Left colon (tissue), 2 donors: ENCODE results near the gene ASPHD1. TPM values are rescaled to one million over a fixed set of nuclear protein-coding genes. Genes with fewer than 3 reads are reported as not detected.
A peak's percentile ranks its signal among the peaks of the same experiment; 100 is the strongest.
"Not testable (repeated sequence)": the region's sequence is repeated elsewhere in the genome, so short reads cannot be mapped to it uniquely, and the experiment has no call there.

Experiments
- ATAC-seq: fragments of 200-7000 bp; cut with Tn5 transposase; one replicate; pipeline ENCODE4 v1.9.1; 2020; ENCODE audit warnings: mild to moderate bottlenecking, moderate library complexity
- DNase-seq, 2 donors: peaks; one replicate each; pipeline ENCODE4 v3.0.0-alpha.2; 2020
- intact Hi-C, 2 donors: fragments of 100-400 bp; cut with DNase I in 1 of 2; cut with micrococcal nuclease in 1 of 2; formaldehyde crosslinking; loops; one replicate each; pipeline versions ENCODE4 v1.11.2 to v1.14.0; 2022; cut with DNase I, micrococcal nuclease
- long read RNA-seq: library from polyadenylated mRNA; unstranded; transcript quantifications from one replicate; pipeline ENCODE4 v2.0.0, GENCODE V29; 2021
- total RNA-seq, 2 donors: library from RNA; stranded (reverse); fragmentation: NEBNext Ultra II Directional; extraction: Animal tissue kit (Norgen Biotek cat#: 25700); gene quantifications; one replicate each; pipeline ENCODE4 v1.2.1, GENCODE V29; 2021
- donor health status: DM: no; HTN: no; CAD: no.
- donor health status: DM: yes; HTN: yes; CAD: no.

The ASPHD1 gene
- 1 to 10 TPM; 1.7 to 2.0 TPM for total RNA-seq
- long read RNA-seq, partial matches to known transcripts = 0 of 1 reads
- long read RNA-seq, other reads (novel, unspliced or antisense) = 1 of 1 reads

- peak; percentile 54 to 74 for DNase-seq
- ATAC-seq = peak; percentile 76
- intact Hi-C loops = no loop called here
These were observed at the start of gene ASPHD1 for GRCh38 chr16:29900102-29900887. Gene ASPHD1, plus strand, starts transcription at chr16:29900488. Its CDS starts 484 bp downstream, at chr16:29900972.

GRCh38 chr16:29850998-29851397 lies 49.3 kb upstream of the ASPHD1 start:
- ATAC-seq = no peak
- intact Hi-C loops = no loop called here
- DNase-seq = no peak

GRCh38 chr16:29852654-29853053 lies 47.6 kb upstream of the ASPHD1 start:
- intact Hi-C loops = no loop called here
- DNase-seq (no peak), ATAC-seq (no peak)

- intact Hi-C loops = no loop called here
- no peak for ATAC-seq
These were observed 45.7 kb upstream of the ASPHD1 start for GRCh38 chr16:29854520-29855100.

GRCh38 chr16:29857133-29857760 lies 43.0 kb upstream of the ASPHD1 start:
- no peak for ATAC-seq
- intact Hi-C loops = no loop called here

More at GRCh38 chr16:29854520-29855100, 45.7 kb upstream of the ASPHD1 start:
- no peak for DNase-seq

GRCh38 chr16:29858149-29858849 lies 42.0 kb upstream of the ASPHD1 start:
- intact Hi-C loops = no loop called here
- ATAC-seq (no peak), DNase-seq (no peak)

More at GRCh38 chr16:29857133-29857760, 43.0 kb upstream of the ASPHD1 start:
- DNase-seq = no peak

- ATAC-seq (no peak), DNase-seq (no peak)
- intact Hi-C loops = no loop called here
These were observed 41.3 kb upstream of the ASPHD1 start for GRCh38 chr16:29858974-29859373.

GRCh38 chr16:29860218-29860617 lies 40.1 kb upstream of the ASPHD1 start:
- ATAC-seq (no peak), DNase-seq (no peak)
- intact Hi-C loops = loop anchor here in 1 of 2 donors (10.0 kb wide), 1 partner anchor 65 kb away; the partner anchor contains the start of gene KCTD13

GRCh38 chr16:29862383-29862883 lies 37.9 kb upstream of the ASPHD1 start:
- intact Hi-C loops = loop anchor here in 1 of 2 donors (10.0 kb wide), 1 partner anchor 62 kb away; the partner anchor contains the start of gene KCTD13
- DNase-seq = peak in 1 of 2 donors; percentile 51

GRCh38 chr16:29862884-29863668 lies 37.2 kb upstream of the ASPHD1 start, which contains the start of gene CDIPT:
Gene CDIPT, minus strand, starts transcription at chr16:29863226. Its CDS starts 369 bp downstream, at chr16:29862857.
- ATAC-seq (peak; percentile 93), DNase-seq (peak; percentile 93 to 96)
- intact Hi-C loops = loop anchor here in 1 of 2 donors (10.0 kb wide), 1 partner anchor 62 kb away; the partner anchor contains the start of gene KCTD13

More at GRCh38 chr16:29862383-29862883, 37.9 kb upstream of the ASPHD1 start:
- peak; percentile 30 for ATAC-seq

- intact Hi-C loops = loop anchor here in 1 of 2 donors (10.0 kb wide), 1 partner anchor 61 kb away; the partner anchor contains the start of gene KCTD13
- no peak for ATAC-seq
- DNase-seq = no peak
These were observed 36.7 kb upstream of the ASPHD1 start for GRCh38 chr16:29863669-29863984.

GRCh38 chr16:29864205-29864604 lies 36.1 kb upstream of the ASPHD1 start:
- intact Hi-C loops = loop anchor here in 1 of 2 donors (10.0 kb wide), 1 partner anchor 61 kb away; the partner anchor contains the start of gene KCTD13
- ATAC-seq (no peak), DNase-seq (no peak)

- no peak for ATAC-seq
- no peak for DNase-seq
- intact Hi-C loops = loop anchor here in 1 of 2 donors (10.0 kb wide), 1 partner anchor 56 kb away; the partner anchor contains the start of gene KCTD13
These were observed 31.8 kb upstream of the ASPHD1 start for GRCh38 chr16:29868396-29869009.

GRCh38 chr16:29869067-29869466 lies 31.2 kb upstream of the ASPHD1 start:
- not testable (repeated sequence) for DNase-seq, ATAC-seq
- intact Hi-C loops = loop anchor here in 1 of 2 donors (10.0 kb wide), 1 partner anchor 56 kb away; the partner anchor contains the start of gene KCTD13

GRCh38 chr16:29871822-29872546 lies 28.3 kb upstream of the ASPHD1 start:
- no peak for DNase-seq
- intact Hi-C loops = no loop called here
- ATAC-seq = no peak

- intact Hi-C loops = no loop called here
- no peak for DNase-seq
- no peak for ATAC-seq
These were observed 27.0 kb upstream of the ASPHD1 start for GRCh38 chr16:29873319-29873718.
